Measurements from ENCODE around the gene SPINDOC.

Gene SPINDOC

GRCh38 chr11:63875506-63876065 lies 62.3 kb downstream of the SPINDOC start:
- Histone ChIP-seq H3K27me3 (ENCODE audit: low read depth, low read length) (no peaks in the 10 kb centered on the region), H3K9me3 (ENCODE audit: control insufficient read depth in 1 of 2, low read length in 2 of 2) (no peaks in the 10 kb centered on the region), H3K4me3 (ENCODE audit: low read depth in 1 of 2, low read length in 2 of 2) (no peak overlapping the region), H3K27ac (ENCODE audit: low read length) (no peak overlapping the region), H3K36me3 (ENCODE audit: control insufficient read depth in 1 of 2, insufficient read depth in 2 of 2, low read length in 2 of 2) (peaks cover 6 to 8% of the 10 kb centered on the region in 2 donors), H3K4me1 (ENCODE audit: control insufficient read depth in 1 of 2, insufficient read depth in 2 of 2, low read length in 2 of 2) (peaks cover 21 to 58% of the 10 kb centered on the region in 2 donors)

- Histone ChIP-seq H3K27me3 (ENCODE audit: low read depth, low read length) (no peaks in the 10 kb centered on the region), H3K27ac (ENCODE audit: low read length) (no peak overlapping the region), H3K4me3 (ENCODE audit: low read depth in 1 of 2, low read length in 2 of 2) (no peak overlapping the region), H3K4me1 (ENCODE audit: control insufficient read depth in 1 of 2, insufficient read depth in 2 of 2, low read length in 2 of 2) (peaks cover 17 to 51% of the 10 kb centered on the region in 2 donors), H3K9me3 (ENCODE audit: control insufficient read depth in 1 of 2, low read length in 2 of 2) (no peaks in the 10 kb centered on the region), H3K36me3 (ENCODE audit: control insufficient read depth in 1 of 2, insufficient read depth in 2 of 2, low read length in 2 of 2) (peaks cover 6 to 8% of the 10 kb centered on the region in 2 donors)
Measured at GRCh38 chr11:63876616-63877015, 63.4 kb downstream of the SPINDOC start.
